Right atrium auricular region (tissue), 2 donors: ENCODE measurements around the gene TUBGCP6. TPM values are rescaled to one million over a fixed set of nuclear protein-coding genes. Genes with fewer than 3 reads are reported as not detected.

Experiments used
- DNase-seq: peaks from one replicate; pipeline ENCODE4 v3.0.0-alpha.2; 2019; ENCODE audit warnings: low spot score
- H3K27ac ChIP-seq, 2 donors: fragments of 200-600 bp; sonication (generic); 1 replicate in 1 of 2; 2 replicates in 1 of 2; pipeline ENCODE4 v1.5.1; 2016 to 2019
- H3K27me3 ChIP-seq, 2 donors: fragments of 200-600 bp; sonication (generic); one replicate each; pipeline versions ENCODE4 v1.5.1 to v1.6.0; 2017 to 2019
- H3K36me3 ChIP-seq: fragments of 200-600 bp; sonication (generic); one replicate; pipeline ENCODE4 v1.5.1; 2016
- H3K4me1 ChIP-seq, 2 donors: fragments of 200-600 bp; sonication (generic); one replicate each; pipeline versions ENCODE4 v1.5.1 to v1.6.0; 2017 to 2019
- H3K4me3 ChIP-seq, 2 donors: fragments of 200-600 bp; sonication (generic); 1 replicate in 1 of 2; 2 replicates in 1 of 2; pipeline ENCODE4 v1.5.1; 2017 to 2019; ENCODE audit warnings: mild to moderate bottlenecking in 1 of 2, moderate library complexity in 1 of 2
- H3K9me3 ChIP-seq, 2 donors: fragments of 200-600 bp; sonication (generic); one replicate each; pipeline ENCODE4 v1.5.1; 2019
- total RNA-seq, 2 donors: library from RNA; depleted of rRNA; stranded (reverse); fragments of >200 nt; gene quantifications; one replicate each; pipeline ENCODE4 v1.1.0, GENCODE V29; 2016
- TF ChIP-seq, protein P1 (sequence below), 2 donors: fragments of 200-600 bp; sonication (generic); IDR thresholded peaks; one replicate each; pipeline ENCODE4 v1.5.1; 2019; ENCODE audit warnings: antibody characterized with exemption in 2 of 2

Gene TUBGCP6
- total RNA-seq, 2 donors from 2014 or later: 19.5 to 22.1 TPM

- H3K4me3 ChIP-seq: no peak overlapping the region
- H3K4me1 ChIP-seq: peaks cover 0 to 52% of the 10 kb centered on the region in 2 donors
- peak overlapping the region; percentile 31 to 76 for H3K27ac ChIP-seq
- DNase-seq: no peak
- TF ChIP-seq, protein P1, sequence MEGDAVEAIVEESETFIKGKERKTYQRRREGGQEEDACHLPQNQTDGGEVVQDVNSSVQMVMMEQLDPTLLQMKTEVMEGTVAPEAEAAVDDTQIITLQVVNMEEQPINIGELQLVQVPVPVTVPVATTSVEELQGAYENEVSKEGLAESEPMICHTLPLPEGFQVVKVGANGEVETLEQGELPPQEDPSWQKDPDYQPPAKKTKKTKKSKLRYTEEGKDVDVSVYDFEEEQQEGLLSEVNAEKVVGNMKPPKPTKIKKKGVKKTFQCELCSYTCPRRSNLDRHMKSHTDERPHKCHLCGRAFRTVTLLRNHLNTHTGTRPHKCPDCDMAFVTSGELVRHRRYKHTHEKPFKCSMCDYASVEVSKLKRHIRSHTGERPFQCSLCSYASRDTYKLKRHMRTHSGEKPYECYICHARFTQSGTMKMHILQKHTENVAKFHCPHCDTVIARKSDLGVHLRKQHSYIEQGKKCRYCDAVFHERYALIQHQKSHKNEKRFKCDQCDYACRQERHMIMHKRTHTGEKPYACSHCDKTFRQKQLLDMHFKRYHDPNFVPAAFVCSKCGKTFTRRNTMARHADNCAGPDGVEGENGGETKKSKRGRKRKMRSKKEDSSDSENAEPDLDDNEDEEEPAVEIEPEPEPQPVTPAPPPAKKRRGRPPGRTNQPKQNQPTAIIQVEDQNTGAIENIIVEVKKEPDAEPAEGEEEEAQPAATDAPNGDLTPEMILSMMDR (IDR thresholded peaks at IDR 0.05): no peak
- H3K36me3 ChIP-seq: no peaks in the 10 kb centered on the region
- H3K9me3 ChIP-seq: no peaks in the 10 kb centered on the region
- H3K27me3 ChIP-seq: no peaks in the 10 kb centered on the region
Observed at GRCh38 chr22:50259302-50259701, 14.5 kb upstream of the TUBGCP6 start.

DNA sequence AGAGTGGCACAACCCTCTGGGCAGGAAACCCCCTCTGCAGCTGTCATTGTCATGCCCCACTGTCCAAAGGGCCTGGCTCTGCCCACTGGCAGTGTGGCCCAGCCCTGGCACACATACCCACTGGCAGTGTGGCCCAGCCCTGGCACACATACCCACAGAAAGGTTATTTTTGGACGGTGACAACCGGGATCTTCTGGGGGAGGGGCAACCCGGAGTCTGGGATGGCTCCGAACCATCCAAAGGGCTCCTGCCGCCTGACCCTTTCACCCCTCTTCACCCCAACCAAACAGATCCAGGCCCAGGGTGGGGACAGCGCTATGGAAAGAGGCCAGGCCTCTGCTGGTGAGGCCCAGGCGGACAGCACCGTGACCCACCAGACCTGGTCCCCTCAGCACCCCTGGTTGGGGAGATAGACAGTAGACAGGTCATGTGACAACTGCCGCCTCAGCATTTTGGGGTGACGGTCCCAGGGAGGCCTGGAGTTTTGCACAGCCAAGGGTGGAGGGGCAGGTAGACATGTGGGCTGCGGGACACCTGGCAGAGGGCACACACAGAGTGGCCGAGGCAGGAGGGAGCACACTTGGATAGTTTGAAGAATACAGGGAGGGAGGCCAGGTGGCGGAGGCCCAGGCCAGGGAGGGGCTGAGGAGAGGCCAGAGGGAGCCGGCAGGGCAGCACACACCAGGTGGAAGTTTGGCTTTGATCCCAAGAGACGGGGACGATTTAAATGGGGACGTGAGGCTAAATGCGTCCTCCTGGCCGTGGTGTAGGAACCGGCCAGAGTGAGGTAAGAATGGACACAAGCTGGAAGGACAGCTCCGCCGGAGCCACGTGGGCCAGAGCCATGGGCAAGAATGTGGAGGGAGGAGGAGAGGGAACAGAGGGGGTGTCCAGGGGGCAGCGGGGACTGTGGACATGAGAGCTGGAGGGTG lies 13.8 kb upstream of the TUBGCP6 start:
- DNase-seq: no peak
- Histone ChIP-seq H3K4me1 (peaks cover 0 to 52% of the 10 kb centered on the region in 2 donors), H3K27ac (peak overlapping the region; percentile 66 to 76), H3K4me3 (no peak overlapping the region), H3K27me3 (no peaks in the 10 kb centered on the region), H3K9me3 (no peaks in the 10 kb centered on the region), H3K36me3 (no peaks in the 10 kb centered on the region)
- TF ChIP-seq, protein P1 (IDR thresholded peaks at IDR 0.05): no peak

- no peaks in the 10 kb centered on the region for H3K9me3 ChIP-seq
- TF ChIP-seq, protein P1 (IDR thresholded peaks at IDR 0.05): no peak
- H3K27ac ChIP-seq: peak overlapping the region; percentile 66 to 76
- H3K36me3 ChIP-seq: no peaks in the 10 kb centered on the region
- no peaks in the 10 kb centered on the region for H3K27me3 ChIP-seq
- no peak overlapping the region for H3K4me3 ChIP-seq
- peaks cover 0 to 47% of the 10 kb centered on the region in 2 donors for H3K4me1 ChIP-seq
- no peak for DNase-seq
Observed at GRCh38 chr22:50257451-50258360, 12.9 kb upstream of the TUBGCP6 start.

DNA sequence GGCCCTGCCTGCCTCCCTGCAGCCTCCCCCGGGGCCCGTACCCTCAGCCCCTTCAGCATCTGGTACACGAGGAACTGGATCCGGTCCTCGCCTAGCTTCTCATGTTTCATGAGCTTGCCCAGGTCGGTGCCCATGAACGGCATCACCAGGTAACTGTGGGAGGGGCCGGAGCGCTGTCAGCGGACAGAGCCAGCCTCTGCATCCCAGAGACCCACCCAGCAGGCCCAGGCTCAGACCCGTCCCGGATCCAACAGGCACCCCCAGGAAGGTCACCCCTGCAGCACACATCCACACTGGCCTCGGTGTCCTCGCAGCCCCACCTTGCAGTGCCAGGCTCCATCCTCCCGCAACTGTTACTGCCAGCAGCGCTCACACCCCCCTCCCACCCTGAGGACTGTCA lies 12.2 kb upstream of the TUBGCP6 start:
- no peak for DNase-seq
- Histone ChIP-seq H3K9me3 (no peaks in the 10 kb centered on the region), H3K36me3 (no peaks in the 10 kb centered on the region), H3K4me3 (no peak overlapping the region), H3K27me3 (no peaks in the 10 kb centered on the region), H3K4me1 (peaks cover 0 to 41% of the 10 kb centered on the region in 2 donors), H3K27ac (peak overlapping the region; percentile 66 to 76)
- TF ChIP-seq, protein P1 (IDR thresholded peaks at IDR 0.05): no peak

DNA sequence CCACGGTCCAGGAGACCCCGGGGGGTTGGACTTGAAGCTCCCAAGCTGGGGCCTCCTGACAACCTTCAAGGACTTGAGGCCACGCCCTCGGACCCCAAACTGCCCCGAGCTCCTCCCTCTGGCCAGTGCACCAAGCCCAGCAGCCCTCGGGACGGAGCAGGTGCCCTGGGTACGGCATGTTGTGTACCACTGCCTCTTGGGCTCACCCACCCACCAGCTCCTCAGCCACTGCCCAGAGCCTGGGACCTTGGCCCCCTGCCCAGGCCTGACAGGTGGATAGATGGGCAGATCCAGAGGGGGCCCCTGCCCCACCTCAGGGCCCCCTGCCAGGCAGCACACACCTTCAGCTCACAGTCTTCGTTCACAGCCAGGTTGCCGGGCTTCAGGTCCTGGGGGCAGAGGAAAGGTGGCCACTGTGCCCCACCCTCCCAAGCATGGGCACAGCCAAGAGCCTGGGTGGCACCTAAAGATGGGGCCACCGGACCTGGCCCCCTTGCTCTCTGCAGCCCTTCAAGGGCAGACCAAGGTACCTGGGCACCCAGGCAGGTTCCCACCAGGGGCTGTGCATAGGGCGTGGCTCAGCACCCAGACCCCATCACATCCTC lies 11.5 kb upstream of the TUBGCP6 start:
- Histone ChIP-seq H3K36me3 (no peaks in the 10 kb centered on the region), H3K4me3 (no peak overlapping the region), H3K27ac (no peak overlapping the region), H3K4me1 (peaks cover 0 to 43% of the 10 kb centered on the region in 2 donors), H3K27me3 (no peaks in the 10 kb centered on the region), H3K9me3 (no peaks in the 10 kb centered on the region)
- TF ChIP-seq, protein P1 (IDR thresholded peaks at IDR 0.05): no peak
- no peak for DNase-seq
